GM12878 (cell line): ENCODE measurements around the gene MOK. TPM values are rescaled to one million over a fixed set of nuclear protein-coding genes. Genes with fewer than 3 reads are reported as not detected.

Experiments used
- CEBPB ChIP-seq, 2 experiments: fragments of 150-350 bp in 1 of 2; IDR thresholded peaks; 2 replicates each; pipeline ENCODE4 v1.6.1; 2012 to 2014; ENCODE audit warnings: low read depth in 2 of 2, low read length in 2 of 2, borderline replicate concordance in 1 of 2, inconsistent platforms in 1 of 2
- E2F4 ChIP-seq: IDR thresholded peaks from 2 replicates; pipeline ENCODE4 v1.6.1; 2012; ENCODE audit warnings: low read depth, low read length, improper control_type of control experiment
- ESRRA ChIP-seq: IDR thresholded peaks from 2 replicates; pipeline ENCODE4 v1.6.1; 2012; ENCODE audit warnings: mild to moderate bottlenecking, low read length, improper control_type of control experiment
- IKZF2 ChIP-seq, 2 experiments: fragments of 450-650 bp; IDR thresholded peaks; 2 replicates each; pipeline ENCODE4 v1.6.1; 2017; ENCODE audit warnings: mild to moderate bottlenecking in 2 of 2, moderate library complexity in 2 of 2
- NBN ChIP-seq: fragments of 450-650 bp; IDR thresholded peaks from 2 replicates; pipeline ENCODE4 v1.6.1; 2016
- NFYA ChIP-seq: IDR thresholded peaks from 2 replicates; pipeline ENCODE4 v1.6.1; 2011; ENCODE audit warnings: low read depth, mild to moderate bottlenecking, low read length, improper control_type of control experiment, borderline replicate concordance
- NR2C1 ChIP-seq: fragments of 450-650 bp; IDR thresholded peaks from 2 replicates; pipeline ENCODE4 v1.6.1; 2017; ENCODE audit warnings: antibody characterized with exemption, mild to moderate bottlenecking, moderate library complexity
- PKNOX1 ChIP-seq: fragments of 450-650 bp; IDR thresholded peaks from 2 replicates; pipeline ENCODE4 v1.6.1; 2016; ENCODE audit warnings: mild to moderate bottlenecking
- USF2 ChIP-seq: IDR thresholded peaks from 2 replicates; pipeline ENCODE4 v1.6.1; 2011; ENCODE audit warnings: low read depth, low read length, improper control_type of control experiment, borderline replicate concordance
- ZBTB40 ChIP-seq: fragments of 450-650 bp; IDR thresholded peaks from 2 replicates; pipeline ENCODE4 v1.6.1; 2016; ENCODE audit warnings: mild to moderate bottlenecking, moderate library complexity, borderline replicate concordance
- polyA plus RNA-seq, 11 experiments: library from polyadenylated mRNA; depleted of rRNA in 4 of 11; unstranded in 6 of 11; stranded (reverse) in 5 of 11; fragments of >200 nt; fragmentation: Nextera tagmentation in 4 of 11; fragmentation: Illumina TruSeq in 1 of 11; extraction: Ambion mirVana in 4 of 11; extraction: Trizol in 1 of 11; gene quantifications; 1 replicate in 1 of 11; 2 replicates in 10 of 11; pipeline versions ENCODE4 v1.2.1 to v1.2.3, GENCODE V29; 2011 to 2016; ENCODE audit warnings: inconsistent platforms in 2 of 11, missing spikeins in 2 of 11, low read depth in 1 of 11
- total RNA-seq, 4 experiments: library from RNA; depleted of rRNA in 3 of 4; stranded (reverse); fragments of >200 nt in 3 of 4; fragmentation: Illumina TruSeq in 1 of 4; extraction: Trizol in 1 of 4; gene quantifications; 2 replicates each; pipeline versions ENCODE4 v1.2.1 to v1.2.3, GENCODE V29; 2013 to 2021
- TF ChIP-seq, protein P1 (sequence below): IDR thresholded peaks from 2 replicates; pipeline ENCODE4 v1.6.1; 2012; ENCODE audit warnings: improper control_type of control experiment, low read depth, low read length; ENCODE audit not compliant: insufficient replicate concordance
- TF ChIP-seq, protein P2 (sequence below): fragments of 450-650 bp; IDR thresholded peaks from 2 replicates; pipeline ENCODE4 v1.6.1; 2017; ENCODE audit warnings: antibody characterized with exemption, mild to moderate bottlenecking, moderate library complexity

The MOK gene
- total and polyA plus RNA-seq, 10 of the 15 experiments (the other 5 are each of a cell fraction or from before 2014, with no cell fraction given), result 0.10 to 3.0 (median 1.4) TPM

DNA sequence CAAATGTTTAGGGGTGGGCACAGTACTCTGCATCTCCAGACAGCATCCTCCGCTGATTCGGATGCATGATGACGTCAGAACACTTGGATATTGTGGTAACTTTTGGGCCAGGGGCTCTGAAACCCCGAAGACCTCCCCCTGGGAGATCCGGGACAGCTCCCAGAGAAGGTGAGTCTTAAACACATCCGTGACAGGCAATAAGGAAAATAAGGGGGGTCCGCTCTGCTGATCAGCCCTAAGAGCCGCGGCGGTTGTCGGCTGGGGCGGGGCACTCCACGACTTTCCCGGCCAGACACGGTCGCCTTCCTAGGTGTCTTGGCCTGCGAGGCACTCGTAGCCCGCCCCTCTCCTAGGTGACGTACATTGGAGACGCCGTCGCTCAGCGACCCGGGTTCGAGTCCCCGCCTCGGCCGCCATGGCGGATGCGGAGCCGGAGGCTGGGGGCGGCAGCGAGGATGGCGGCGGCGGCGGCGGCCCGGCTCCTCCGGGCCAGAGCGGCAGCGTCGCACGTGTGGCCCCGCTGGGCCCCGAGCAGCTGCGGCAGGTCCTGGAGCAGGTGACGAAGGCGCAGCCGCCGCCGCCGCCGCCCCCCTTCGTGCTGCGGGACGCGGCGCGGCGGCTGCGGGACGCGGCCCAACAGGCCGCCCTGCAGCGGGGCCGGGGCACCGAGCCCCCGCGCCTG, 14.5 kb upstream of the MOK start, which contains the start of gene ZNF839 (continued):
- no peak for TF ChIP-seq CEBPB (IDR thresholded peaks at IDR 0.05; ENCODE audit: borderline replicate concordance in 1 of 2, low read depth in 2 of 2, low read length in 2 of 2)
- TF ChIP-seq, protein P1, sequence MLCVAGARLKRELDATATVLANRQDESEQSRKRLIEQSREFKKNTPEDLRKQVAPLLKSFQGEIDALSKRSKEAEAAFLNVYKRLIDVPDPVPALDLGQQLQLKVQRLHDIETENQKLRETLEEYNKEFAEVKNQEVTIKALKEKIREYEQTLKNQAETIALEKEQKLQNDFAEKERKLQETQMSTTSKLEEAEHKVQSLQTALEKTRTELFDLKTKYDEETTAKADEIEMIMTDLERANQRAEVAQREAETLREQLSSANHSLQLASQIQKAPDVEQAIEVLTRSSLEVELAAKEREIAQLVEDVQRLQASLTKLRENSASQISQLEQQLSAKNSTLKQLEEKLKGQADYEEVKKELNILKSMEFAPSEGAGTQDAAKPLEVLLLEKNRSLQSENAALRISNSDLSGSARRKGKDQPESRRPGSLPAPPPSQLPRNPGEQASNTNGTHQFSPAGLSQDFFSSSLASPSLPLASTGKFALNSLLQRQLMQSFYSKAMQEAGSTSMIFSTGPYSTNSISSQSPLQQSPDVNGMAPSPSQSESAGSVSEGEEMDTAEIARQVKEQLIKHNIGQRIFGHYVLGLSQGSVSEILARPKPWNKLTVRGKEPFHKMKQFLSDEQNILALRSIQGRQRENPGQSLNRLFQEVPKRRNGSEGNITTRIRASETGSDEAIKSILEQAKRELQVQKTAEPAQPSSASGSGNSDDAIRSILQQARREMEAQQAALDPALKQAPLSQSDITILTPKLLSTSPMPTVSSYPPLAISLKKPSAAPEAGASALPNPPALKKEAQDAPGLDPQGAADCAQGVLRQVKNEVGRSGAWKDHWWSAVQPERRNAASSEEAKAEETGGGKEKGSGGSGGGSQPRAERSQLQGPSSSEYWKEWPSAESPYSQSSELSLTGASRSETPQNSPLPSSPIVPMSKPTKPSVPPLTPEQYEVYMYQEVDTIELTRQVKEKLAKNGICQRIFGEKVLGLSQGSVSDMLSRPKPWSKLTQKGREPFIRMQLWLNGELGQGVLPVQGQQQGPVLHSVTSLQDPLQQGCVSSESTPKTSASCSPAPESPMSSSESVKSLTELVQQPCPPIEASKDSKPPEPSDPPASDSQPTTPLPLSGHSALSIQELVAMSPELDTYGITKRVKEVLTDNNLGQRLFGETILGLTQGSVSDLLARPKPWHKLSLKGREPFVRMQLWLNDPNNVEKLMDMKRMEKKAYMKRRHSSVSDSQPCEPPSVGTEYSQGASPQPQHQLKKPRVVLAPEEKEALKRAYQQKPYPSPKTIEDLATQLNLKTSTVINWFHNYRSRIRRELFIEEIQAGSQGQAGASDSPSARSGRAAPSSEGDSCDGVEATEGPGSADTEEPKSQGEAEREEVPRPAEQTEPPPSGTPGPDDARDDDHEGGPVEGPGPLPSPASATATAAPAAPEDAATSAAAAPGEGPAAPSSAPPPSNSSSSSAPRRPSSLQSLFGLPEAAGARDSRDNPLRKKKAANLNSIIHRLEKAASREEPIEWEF, result no peak
- TF ChIP-seq NR2C1, result peak; percentile 59
- no peak for TF ChIP-seq USF2
- no peak for TF ChIP-seq PKNOX1
- no peak for TF ChIP-seq NFYA
- no peak for TF ChIP-seq E2F4
- TF ChIP-seq ZBTB40, result peak; percentile 18; the same call in 1 of the 2 replicates
- peak; percentile 65 to 66 for TF ChIP-seq IKZF2 (IDR thresholded peaks at IDR 0.05)
- TF ChIP-seq, protein P2, sequence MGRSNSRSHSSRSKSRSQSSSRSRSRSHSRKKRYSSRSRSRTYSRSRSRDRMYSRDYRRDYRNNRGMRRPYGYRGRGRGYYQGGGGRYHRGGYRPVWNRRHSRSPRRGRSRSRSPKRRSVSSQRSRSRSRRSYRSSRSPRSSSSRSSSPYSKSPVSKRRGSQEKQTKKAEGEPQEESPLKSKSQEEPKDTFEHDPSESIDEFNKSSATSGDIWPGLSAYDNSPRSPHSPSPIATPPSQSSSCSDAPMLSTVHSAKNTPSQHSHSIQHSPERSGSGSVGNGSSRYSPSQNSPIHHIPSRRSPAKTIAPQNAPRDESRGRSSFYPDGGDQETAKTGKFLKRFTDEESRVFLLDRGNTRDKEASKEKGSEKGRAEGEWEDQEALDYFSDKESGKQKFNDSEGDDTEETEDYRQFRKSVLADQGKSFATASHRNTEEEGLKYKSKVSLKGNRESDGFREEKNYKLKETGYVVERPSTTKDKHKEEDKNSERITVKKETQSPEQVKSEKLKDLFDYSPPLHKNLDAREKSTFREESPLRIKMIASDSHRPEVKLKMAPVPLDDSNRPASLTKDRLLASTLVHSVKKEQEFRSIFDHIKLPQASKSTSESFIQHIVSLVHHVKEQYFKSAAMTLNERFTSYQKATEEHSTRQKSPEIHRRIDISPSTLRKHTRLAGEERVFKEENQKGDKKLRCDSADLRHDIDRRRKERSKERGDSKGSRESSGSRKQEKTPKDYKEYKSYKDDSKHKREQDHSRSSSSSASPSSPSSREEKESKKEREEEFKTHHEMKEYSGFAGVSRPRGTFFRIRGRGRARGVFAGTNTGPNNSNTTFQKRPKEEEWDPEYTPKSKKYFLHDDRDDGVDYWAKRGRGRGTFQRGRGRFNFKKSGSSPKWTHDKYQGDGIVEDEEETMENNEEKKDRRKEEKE, result no peak
- TF ChIP-seq ESRRA, result no peak
- TF ChIP-seq NBN, result peak; percentile 85
